Lower lobe of right lung (tissue), 2 donors: ENCODE measurements around the gene GCDH. TPM values are rescaled to one million over a fixed set of nuclear protein-coding genes. Genes with fewer than 3 reads are reported as not detected.

Experiments
- ATAC-seq, 2 donors: fragments of 200-7000 bp; cut with Tn5 transposase; one replicate each; pipeline ENCODE4 v1.9.1; 2020 to 2022; ENCODE audit warnings: mild to moderate bottlenecking in 2 of 2, moderate library complexity in 2 of 2
- DNase-seq: peaks from one replicate; pipeline ENCODE4 v3.0.0-alpha.2; 2020
- H3K27ac ChIP-seq: fragments of 200-600 bp; one replicate; pipeline ENCODE4 v1.8.0; 2022
- H3K27me3 ChIP-seq: fragments of 200-600 bp; one replicate; pipeline ENCODE4 v1.8.0; 2022; ENCODE audit warnings: low read depth
- H3K36me3 ChIP-seq: fragments of 200-600 bp; one replicate; pipeline ENCODE4 v1.8.0; 2022; ENCODE audit warnings: mild to moderate bottlenecking
- H3K4me1 ChIP-seq: fragments of 200-600 bp; one replicate; pipeline ENCODE4 v1.8.0; 2022
- H3K4me3 ChIP-seq: fragments of 200-600 bp; one replicate; pipeline ENCODE4 v1.8.0; 2022; ENCODE audit warnings: mild to moderate bottlenecking
- H3K9me3 ChIP-seq: fragments of 200-600 bp; one replicate; pipeline ENCODE4 v1.8.0; 2022
- CTCF ChIP-seq: fragments of 200-600 bp; IDR thresholded peaks from one replicate; pipeline ENCODE4 v1.8.0; 2022; ENCODE audit warnings: antibody characterized with exemption, mild to moderate bottlenecking
- intact Hi-C: fragments of 100-400 bp; cut with DNase I; formaldehyde crosslinking; loops from one replicate; pipeline ENCODE4 v1.11.0; 2022
- total RNA-seq: library from RNA; stranded (reverse); fragmentation: NEBNext Ultra II Directional; extraction: Animal tissue kit (Norgen Biotek cat#: 25700); gene quantifications from one replicate; pipeline ENCODE4 v1.2.1, GENCODE V29; 2021
- donor health status: DM: no; HTN: yes; CAD: no; lungs with severe emphysema.

GCDH gene
- total RNA-seq, 1 donor from 2014 or later: 23.9 TPM

- ATAC-seq: no peak
- Histone ChIP-seq H3K27me3 (no peaks in the 10 kb centered on the region), H3K9me3 (no peaks in the 10 kb centered on the region), H3K4me3 (no peak overlapping the region), H3K4me1 (peaks cover 10% of the 10 kb centered on the region), H3K36me3 (no peaks in the 10 kb centered on the region), H3K27ac (no peak overlapping the region)
- intact Hi-C loops: no loop called here
- DNase-seq: no peak
- no peak for TF ChIP-seq CTCF
These were observed 22.3 kb upstream of the GCDH start for GRCh38 chr19:12868540-12869112.

GRCh38 chr19:12871681-12872080, 19.3 kb upstream of the GCDH start:
- peaks cover 10% of the 10 kb centered on the region for H3K4me1 ChIP-seq
- H3K4me3 ChIP-seq: no peak overlapping the region
- H3K27me3 ChIP-seq: no peaks in the 10 kb centered on the region
- H3K9me3 ChIP-seq: no peaks in the 10 kb centered on the region
- H3K36me3 ChIP-seq: peaks cover 20% of the 10 kb centered on the region
- ATAC-seq: no peak
- DNase-seq: no peak
- H3K27ac ChIP-seq: no peak overlapping the region
- TF ChIP-seq CTCF: no peak
- intact Hi-C loops: no loop called here

GRCh38 chr19:12872255-12872654, 18.7 kb upstream of the GCDH start:
- Histone ChIP-seq H3K27me3 (no peaks in the 10 kb centered on the region), H3K36me3 (peaks cover 25% of the 10 kb centered on the region), H3K4me1 (peaks cover 6% of the 10 kb centered on the region), H3K9me3 (no peaks in the 10 kb centered on the region), H3K27ac (no peak overlapping the region), H3K4me3 (no peak overlapping the region)
- TF ChIP-seq CTCF: no peak
- no peak for ATAC-seq
- no peak for DNase-seq
- intact Hi-C loops: no loop called here

- peak; percentile 9 for TF ChIP-seq CTCF
- peak; percentile 79 to 85 for ATAC-seq
- peak overlapping the region; percentile 42 for H3K4me3 ChIP-seq
- intact Hi-C loops: no loop called here
- H3K27me3 ChIP-seq: no peaks in the 10 kb centered on the region
- no peak overlapping the region for H3K27ac ChIP-seq
- H3K9me3 ChIP-seq: no peaks in the 10 kb centered on the region
- H3K4me1 ChIP-seq: no peaks in the 10 kb centered on the region
- DNase-seq: peak; percentile 83
- peaks cover 35% of the 10 kb centered on the region for H3K36me3 ChIP-seq
These were observed 17.7 kb upstream of the GCDH start for GRCh38 chr19:12872941-12873890.

GRCh38 chr19:12873891-12874745, 16.8 kb upstream of the GCDH start:
- DNase-seq: no peak
- no peak overlapping the region for H3K27ac ChIP-seq
- intact Hi-C loops: no loop called here
- H3K36me3 ChIP-seq: peaks cover 40% of the 10 kb centered on the region
- H3K4me3 ChIP-seq: peak overlapping the region; percentile 42
- no peak for TF ChIP-seq CTCF
- no peaks in the 10 kb centered on the region for H3K27me3 ChIP-seq
- H3K4me1 ChIP-seq: no peaks in the 10 kb centered on the region
- H3K9me3 ChIP-seq: no peaks in the 10 kb centered on the region
- ATAC-seq: no peak
